ENCODE measurements around the gene SAT1.

SAT1 gene

GRCh38 chrX:23825675-23826074 lies 42.7 kb downstream of the SAT1 start:
- no peak for DNase-seq (ENCODE audit: low read depth)
- no peak overlapping the region for H3K4me3 ChIP-seq (ENCODE audit: low read depth, low read length)
- TF ChIP-seq, protein P1, sequence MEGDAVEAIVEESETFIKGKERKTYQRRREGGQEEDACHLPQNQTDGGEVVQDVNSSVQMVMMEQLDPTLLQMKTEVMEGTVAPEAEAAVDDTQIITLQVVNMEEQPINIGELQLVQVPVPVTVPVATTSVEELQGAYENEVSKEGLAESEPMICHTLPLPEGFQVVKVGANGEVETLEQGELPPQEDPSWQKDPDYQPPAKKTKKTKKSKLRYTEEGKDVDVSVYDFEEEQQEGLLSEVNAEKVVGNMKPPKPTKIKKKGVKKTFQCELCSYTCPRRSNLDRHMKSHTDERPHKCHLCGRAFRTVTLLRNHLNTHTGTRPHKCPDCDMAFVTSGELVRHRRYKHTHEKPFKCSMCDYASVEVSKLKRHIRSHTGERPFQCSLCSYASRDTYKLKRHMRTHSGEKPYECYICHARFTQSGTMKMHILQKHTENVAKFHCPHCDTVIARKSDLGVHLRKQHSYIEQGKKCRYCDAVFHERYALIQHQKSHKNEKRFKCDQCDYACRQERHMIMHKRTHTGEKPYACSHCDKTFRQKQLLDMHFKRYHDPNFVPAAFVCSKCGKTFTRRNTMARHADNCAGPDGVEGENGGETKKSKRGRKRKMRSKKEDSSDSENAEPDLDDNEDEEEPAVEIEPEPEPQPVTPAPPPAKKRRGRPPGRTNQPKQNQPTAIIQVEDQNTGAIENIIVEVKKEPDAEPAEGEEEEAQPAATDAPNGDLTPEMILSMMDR (conservative IDR thresholded peaks at IDR 0.05; ENCODE audit: low read depth, low read length) = no peak

- DNase-seq (ENCODE audit: low read depth) = no peak
- H3K4me3 ChIP-seq (ENCODE audit: low read depth, low read length) = no peak overlapping the region
- TF ChIP-seq, protein P1 (conservative IDR thresholded peaks at IDR 0.05; ENCODE audit: low read depth, low read length) = no peak
Observed at GRCh38 chrX:23826216-23826615, 43.2 kb downstream of the SAT1 start.

DNA sequence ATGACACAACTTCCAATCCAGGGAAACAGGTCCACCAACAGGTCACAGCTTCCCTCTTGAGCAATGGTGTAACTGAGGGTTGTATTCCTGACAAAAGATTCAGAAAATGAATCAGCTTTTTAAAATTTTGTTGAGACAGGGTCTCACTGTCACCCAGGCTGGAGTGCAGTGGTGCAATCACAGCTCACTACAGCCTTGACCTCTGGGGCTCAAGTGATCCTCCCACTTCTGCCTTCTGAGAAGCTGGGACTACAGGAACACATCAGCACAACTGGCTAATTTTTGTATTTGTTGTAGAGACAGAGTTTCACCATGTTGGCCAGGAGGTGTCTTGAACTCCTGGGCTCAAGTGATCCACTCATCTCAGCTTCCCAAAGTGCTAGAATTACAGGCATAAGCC lies 43.7 kb downstream of the SAT1 start:
- no peak overlapping the region for H3K4me3 ChIP-seq (ENCODE audit: low read depth, low read length)
- TF ChIP-seq, protein P1 (conservative IDR thresholded peaks at IDR 0.05; ENCODE audit: low read depth, low read length) = no peak
- no peak for DNase-seq (ENCODE audit: low read depth)

- no peak for DNase-seq (ENCODE audit: low read depth)
- TF ChIP-seq, protein P1 (conservative IDR thresholded peaks at IDR 0.05; ENCODE audit: low read depth, low read length) = no peak
- no peak overlapping the region for H3K4me3 ChIP-seq (ENCODE audit: low read depth, low read length)
Observed at GRCh38 chrX:23828881-23829280, 45.9 kb downstream of the SAT1 start.

DNA sequence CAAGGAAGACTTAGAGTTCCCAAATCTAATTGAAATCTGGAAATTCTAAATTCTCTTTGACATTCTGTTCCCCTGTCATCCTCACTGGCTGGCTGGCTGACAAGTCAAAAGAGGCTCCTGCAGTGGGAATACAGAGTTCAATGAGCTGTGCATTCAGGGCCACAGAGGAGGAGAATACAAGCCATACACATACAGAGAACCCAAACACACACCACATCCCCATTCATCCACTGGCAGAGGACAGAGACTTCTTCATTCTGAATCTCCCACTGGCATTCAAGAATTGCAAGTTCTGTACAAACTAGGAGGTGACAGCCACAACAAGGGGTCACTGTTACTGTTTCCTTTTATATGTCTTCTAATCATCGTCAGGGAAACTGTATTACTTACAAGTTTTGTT lies 49.7 kb downstream of the SAT1 start:
- no peak overlapping the region for H3K4me3 ChIP-seq (ENCODE audit: low read depth, low read length)
- TF ChIP-seq, protein P1 (conservative IDR thresholded peaks at IDR 0.05; ENCODE audit: low read depth, low read length) = no peak
- DNase-seq (ENCODE audit: low read depth) = no peak

Measured in choroid plexus epithelial cell (primary cell).